ENCODE measurements around the gene RAD51D. TPM values are rescaled to one million over a fixed set of nuclear protein-coding genes. Genes with fewer than 3 reads are reported as not detected.

RAD51D gene
- total RNA-seq, 2 donors from 2014 or later: 9.9 to 12.0 TPM

DNA sequence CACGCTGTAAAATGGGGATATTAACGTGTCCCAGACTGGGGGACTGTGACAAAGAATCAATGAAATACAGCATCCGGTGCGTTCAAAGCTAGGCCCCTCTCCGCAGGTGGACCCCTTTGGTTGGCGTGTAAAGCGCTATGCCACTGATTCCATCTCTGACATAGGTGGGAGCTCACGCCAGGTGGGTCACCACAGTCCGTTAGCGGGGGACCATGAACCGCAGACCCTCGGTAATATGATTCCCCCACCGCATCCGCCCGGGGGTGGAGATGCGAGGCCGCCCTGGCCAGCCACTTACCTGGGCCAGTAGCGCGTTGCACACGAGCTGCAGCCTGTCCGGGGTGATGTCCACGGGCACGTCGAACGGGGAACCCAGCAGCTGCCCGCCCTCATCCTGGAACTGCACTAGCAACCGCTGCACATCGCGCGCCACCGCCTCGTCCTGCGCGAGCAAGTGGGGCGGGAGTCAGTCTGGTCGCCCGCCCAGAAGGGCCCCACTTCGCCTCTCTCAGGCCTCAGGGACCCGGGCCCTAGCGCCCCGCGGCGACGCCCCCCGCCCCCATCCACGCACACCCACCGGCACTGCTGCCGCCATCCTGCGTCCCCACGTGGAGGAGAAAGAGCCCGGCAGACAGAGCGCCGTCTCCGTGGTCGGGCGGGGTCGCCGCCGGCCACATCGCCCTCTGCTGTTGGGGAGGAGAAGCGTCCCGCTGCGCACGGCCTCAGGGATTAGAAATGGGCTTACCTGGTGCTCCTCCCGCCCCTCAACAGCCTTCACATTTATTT, 22.2 kb upstream of the RAD51D start, which contains the start of gene NLE1:
Gene NLE1, minus strand, starts transcription at position 623 of the 786 bp plus-strand sequence. Its CDS starts 28 bp downstream, at position 595.
- TF ChIP-seq, protein P1, sequence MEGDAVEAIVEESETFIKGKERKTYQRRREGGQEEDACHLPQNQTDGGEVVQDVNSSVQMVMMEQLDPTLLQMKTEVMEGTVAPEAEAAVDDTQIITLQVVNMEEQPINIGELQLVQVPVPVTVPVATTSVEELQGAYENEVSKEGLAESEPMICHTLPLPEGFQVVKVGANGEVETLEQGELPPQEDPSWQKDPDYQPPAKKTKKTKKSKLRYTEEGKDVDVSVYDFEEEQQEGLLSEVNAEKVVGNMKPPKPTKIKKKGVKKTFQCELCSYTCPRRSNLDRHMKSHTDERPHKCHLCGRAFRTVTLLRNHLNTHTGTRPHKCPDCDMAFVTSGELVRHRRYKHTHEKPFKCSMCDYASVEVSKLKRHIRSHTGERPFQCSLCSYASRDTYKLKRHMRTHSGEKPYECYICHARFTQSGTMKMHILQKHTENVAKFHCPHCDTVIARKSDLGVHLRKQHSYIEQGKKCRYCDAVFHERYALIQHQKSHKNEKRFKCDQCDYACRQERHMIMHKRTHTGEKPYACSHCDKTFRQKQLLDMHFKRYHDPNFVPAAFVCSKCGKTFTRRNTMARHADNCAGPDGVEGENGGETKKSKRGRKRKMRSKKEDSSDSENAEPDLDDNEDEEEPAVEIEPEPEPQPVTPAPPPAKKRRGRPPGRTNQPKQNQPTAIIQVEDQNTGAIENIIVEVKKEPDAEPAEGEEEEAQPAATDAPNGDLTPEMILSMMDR (IDR thresholded peaks at IDR 0.05): peak; percentile 87 to 93 (median 88)
- TF ChIP-seq POLR2AphosphoS5 (IDR thresholded peaks at IDR 0.05) (peak; percentile 84), POLR2A (IDR thresholded peaks at IDR 0.05) (no peak)
- Histone ChIP-seq H3K4me3 (peak within 1 kb of the TSS; percentile 62 to 87), H3K9me3 (no peaks in the 10 kb centered on the region), H3K27ac (no peak within 1 kb of the TSS), H3K4me1 (replicated peaks) (no peaks in the 10 kb centered on the region), H3K36me3 (peaks cover 0 to 11% of the 10 kb centered on the region in 2 donors), H3K27me3 (replicated peaks; ENCODE audit: insufficient read depth) (no peaks in the 10 kb centered on the region)
- intact Hi-C loops (cut with DNase I): no loop called here
- WGBS: under 1% methylated on average over 47 of the region's 65 CpGs
- DNase-seq (ENCODE audit: low spot score): peak; percentile 59

DNA sequence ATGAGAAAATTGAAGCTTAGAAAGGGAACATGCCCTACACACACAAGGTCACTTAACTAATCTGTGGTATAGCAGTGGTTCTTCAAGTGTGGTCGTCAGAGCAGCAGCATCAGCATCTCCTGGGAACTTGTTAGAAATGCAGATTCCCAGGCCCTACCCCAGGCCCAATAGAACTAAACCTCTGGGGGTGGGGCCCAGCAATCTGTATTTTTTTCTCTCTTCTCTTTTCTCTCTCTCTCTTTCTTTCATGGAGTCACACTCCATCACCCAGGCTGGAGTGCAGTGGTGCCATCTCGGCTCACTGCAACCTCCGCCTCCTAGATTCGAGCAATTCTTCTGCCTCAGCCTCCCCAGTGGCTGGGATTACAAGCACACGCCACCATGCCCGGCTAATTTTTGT, 18.6 kb upstream of the RAD51D start:
- H3K27ac ChIP-seq: no peak overlapping the region
- intact Hi-C loops (cut with DNase I): no loop called here
- 95% methylated on average over 6 of the region's 6 CpGs for WGBS
- H3K9me3 ChIP-seq: no peaks in the 10 kb centered on the region
- H3K36me3 ChIP-seq: peaks cover 9 to 11% of the 10 kb centered on the region in 2 donors
- H3K27me3 ChIP-seq (replicated peaks; ENCODE audit: insufficient read depth): no peaks in the 10 kb centered on the region
- DNase-seq (ENCODE audit: low spot score): no peak
- TF ChIP-seq, protein P1 (IDR thresholded peaks at IDR 0.05): no peak
- TF ChIP-seq POLR2A (IDR thresholded peaks at IDR 0.05): no peak
- TF ChIP-seq POLR2AphosphoS5 (IDR thresholded peaks at IDR 0.05): no peak
- H3K4me1 ChIP-seq (replicated peaks): no peaks in the 10 kb centered on the region
- H3K4me3 ChIP-seq: no peak overlapping the region

DNA sequence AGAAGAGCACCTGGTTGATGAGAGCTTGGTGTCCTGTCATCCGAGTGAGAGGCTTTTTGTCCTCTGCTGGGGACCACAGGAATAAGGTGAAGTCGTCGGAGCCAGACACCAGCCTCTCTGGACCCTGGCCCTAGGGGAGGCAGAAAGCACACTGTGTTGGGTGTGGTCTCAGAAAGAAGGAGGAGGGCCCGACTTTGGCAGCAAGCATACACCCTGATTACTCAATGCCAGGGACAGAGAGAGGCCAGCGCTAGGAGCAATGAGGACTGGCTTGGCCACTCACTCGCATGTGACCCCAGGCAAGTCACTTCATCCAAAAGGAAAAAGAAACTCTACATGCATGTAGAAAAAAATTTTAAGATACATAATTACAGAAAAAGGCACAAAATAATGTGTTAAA, 15.7 kb upstream of the RAD51D start:
- WGBS: 93% methylated on average over 5 of the region's 6 CpGs
- no peaks in the 10 kb centered on the region for H3K9me3 ChIP-seq
- H3K27ac ChIP-seq: no peak overlapping the region
- H3K36me3 ChIP-seq: peaks cover 11 to 20% of the 10 kb centered on the region in 2 donors
- H3K4me3 ChIP-seq: no peak overlapping the region
- intact Hi-C loops (cut with DNase I): no loop called here
- H3K4me1 ChIP-seq (replicated peaks): no peaks in the 10 kb centered on the region
- TF ChIP-seq POLR2AphosphoS5 (IDR thresholded peaks at IDR 0.05): no peak
- no peak for TF ChIP-seq POLR2A (IDR thresholded peaks at IDR 0.05)
- TF ChIP-seq, protein P1 (IDR thresholded peaks at IDR 0.05): no peak
- no peaks in the 10 kb centered on the region for H3K27me3 ChIP-seq (replicated peaks; ENCODE audit: insufficient read depth)
- DNase-seq (ENCODE audit: low spot score): no peak

DNA sequence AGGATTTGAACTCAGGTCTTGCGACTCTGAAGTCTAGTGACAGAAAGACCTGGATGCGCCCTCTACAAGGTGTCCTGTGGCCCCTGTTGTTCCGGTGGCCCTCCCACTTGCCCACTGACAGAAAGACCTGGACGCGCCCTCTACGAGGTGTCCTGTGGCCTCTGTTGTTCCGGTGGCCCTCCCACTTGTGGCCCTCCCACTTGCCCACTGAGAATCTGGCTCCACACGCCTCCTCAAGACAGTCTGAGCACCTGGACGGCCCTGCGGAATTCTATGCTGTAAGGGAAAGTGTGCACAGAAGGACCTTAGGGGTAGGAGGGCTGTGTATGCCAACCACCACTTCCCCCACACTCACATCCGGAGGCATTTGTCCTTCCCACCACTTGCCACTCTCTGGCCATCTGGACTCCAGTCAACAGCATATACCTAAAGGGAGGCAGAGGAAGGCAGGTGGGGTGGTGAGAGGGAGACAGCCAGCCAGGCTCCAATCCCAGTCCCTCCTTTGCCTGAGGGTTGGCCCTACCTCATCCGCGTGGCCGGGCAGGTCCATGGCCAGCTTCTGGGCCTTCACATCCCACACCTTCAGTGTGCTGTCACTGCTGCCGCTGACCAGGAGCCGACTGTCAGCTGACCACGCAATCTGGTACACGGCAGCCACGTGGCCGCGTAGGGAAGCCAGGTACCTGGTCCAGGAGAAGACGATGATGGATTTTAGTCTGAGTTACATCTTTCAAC, 13.3 kb upstream of the RAD51D start:
- Histone ChIP-seq H3K27me3 (replicated peaks; ENCODE audit: insufficient read depth) (no peaks in the 10 kb centered on the region), H3K9me3 (no peaks in the 10 kb centered on the region), H3K4me3 (no peak overlapping the region), H3K4me1 (replicated peaks) (no peaks in the 10 kb centered on the region), H3K27ac (no peak overlapping the region), H3K36me3 (peaks cover 8 to 20% of the 10 kb centered on the region in 2 donors)
- WGBS: 91% methylated on average over 18 of the region's 22 CpGs
- no peak for DNase-seq (ENCODE audit: low spot score)
- TF ChIP-seq, protein P1 (IDR thresholded peaks at IDR 0.05): no peak
- TF ChIP-seq POLR2A (IDR thresholded peaks at IDR 0.05) (no peak), POLR2AphosphoS5 (IDR thresholded peaks at IDR 0.05) (no peak)
- intact Hi-C loops (cut with DNase I): no loop called here
